ENCODE results near the gene PPP2R3B.
"Not testable (repeated sequence)": the region's sequence is repeated elsewhere in the genome, so short reads cannot be mapped to it uniquely, and the experiment has no call there.

The PPP2R3B gene

GRCh38 chrX:312621-313331 lies 73.9 kb downstream of the PPP2R3B start:
- DNase-seq (ENCODE audit: low spot score) = no peak
- TF ChIP-seq, protein P1, sequence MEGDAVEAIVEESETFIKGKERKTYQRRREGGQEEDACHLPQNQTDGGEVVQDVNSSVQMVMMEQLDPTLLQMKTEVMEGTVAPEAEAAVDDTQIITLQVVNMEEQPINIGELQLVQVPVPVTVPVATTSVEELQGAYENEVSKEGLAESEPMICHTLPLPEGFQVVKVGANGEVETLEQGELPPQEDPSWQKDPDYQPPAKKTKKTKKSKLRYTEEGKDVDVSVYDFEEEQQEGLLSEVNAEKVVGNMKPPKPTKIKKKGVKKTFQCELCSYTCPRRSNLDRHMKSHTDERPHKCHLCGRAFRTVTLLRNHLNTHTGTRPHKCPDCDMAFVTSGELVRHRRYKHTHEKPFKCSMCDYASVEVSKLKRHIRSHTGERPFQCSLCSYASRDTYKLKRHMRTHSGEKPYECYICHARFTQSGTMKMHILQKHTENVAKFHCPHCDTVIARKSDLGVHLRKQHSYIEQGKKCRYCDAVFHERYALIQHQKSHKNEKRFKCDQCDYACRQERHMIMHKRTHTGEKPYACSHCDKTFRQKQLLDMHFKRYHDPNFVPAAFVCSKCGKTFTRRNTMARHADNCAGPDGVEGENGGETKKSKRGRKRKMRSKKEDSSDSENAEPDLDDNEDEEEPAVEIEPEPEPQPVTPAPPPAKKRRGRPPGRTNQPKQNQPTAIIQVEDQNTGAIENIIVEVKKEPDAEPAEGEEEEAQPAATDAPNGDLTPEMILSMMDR (IDR thresholded peaks at IDR 0.05; ENCODE audit: extremely low read depth, missing control alignments) = no peak

DNA sequence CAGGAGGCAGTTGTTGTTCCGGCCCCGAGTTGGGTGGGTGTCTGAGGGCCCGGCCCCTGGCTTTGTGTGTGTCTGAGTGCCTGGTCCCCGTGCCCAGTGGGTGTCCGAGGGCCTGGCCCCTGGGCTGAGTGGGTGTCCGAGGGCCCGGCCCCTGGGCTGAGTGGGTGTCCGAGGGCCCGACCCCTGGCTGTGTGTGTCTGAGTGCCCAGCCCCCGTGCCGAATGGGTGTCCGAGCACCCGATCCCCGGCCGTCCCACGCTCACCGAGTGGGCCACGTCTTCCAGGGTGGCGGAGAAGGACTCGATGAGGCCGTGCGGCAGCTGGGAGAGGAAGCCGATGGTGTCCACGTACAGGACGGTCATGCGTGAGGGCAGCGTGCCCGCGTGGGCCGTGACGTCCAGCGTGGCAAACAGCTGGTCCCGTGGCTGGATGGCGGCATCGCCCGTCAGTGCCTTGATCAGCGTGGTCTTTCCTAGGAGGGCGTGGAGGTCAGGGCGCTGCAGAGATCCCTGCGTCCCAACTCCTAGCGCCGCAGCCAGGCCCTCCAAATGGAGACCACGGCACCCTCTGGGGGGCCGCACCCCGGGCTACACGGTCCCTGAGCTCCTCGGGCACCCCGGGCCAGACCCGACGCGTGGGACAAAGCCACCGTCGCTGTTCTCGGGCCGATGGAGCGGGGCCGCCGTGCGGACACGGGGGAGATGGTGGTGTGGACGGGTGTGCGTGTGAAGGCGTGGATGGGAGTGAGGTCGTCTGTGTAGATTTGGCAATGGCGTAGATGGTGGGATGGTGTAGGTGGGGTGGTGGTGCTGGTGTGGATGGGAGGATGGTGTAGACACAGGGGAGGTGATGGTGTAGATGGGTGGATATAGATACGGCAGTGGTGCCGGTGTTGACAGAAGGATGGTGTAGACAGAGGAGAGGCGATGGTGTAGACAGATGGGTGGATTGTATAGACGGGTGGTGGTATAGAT lies 75.3 kb downstream of the PPP2R3B start:
- TF ChIP-seq, protein P1 (IDR thresholded peaks at IDR 0.05; ENCODE audit: extremely low read depth, missing control alignments) = no peak
- DNase-seq (ENCODE audit: low spot score) = no peak

- no peak for DNase-seq (ENCODE audit: low spot score)
- TF ChIP-seq, protein P1 (IDR thresholded peaks at IDR 0.05; ENCODE audit: extremely low read depth, missing control alignments) = no peak
These were observed 76.0 kb downstream of the PPP2R3B start for GRCh38 chrX:310621-311155.

DNA sequence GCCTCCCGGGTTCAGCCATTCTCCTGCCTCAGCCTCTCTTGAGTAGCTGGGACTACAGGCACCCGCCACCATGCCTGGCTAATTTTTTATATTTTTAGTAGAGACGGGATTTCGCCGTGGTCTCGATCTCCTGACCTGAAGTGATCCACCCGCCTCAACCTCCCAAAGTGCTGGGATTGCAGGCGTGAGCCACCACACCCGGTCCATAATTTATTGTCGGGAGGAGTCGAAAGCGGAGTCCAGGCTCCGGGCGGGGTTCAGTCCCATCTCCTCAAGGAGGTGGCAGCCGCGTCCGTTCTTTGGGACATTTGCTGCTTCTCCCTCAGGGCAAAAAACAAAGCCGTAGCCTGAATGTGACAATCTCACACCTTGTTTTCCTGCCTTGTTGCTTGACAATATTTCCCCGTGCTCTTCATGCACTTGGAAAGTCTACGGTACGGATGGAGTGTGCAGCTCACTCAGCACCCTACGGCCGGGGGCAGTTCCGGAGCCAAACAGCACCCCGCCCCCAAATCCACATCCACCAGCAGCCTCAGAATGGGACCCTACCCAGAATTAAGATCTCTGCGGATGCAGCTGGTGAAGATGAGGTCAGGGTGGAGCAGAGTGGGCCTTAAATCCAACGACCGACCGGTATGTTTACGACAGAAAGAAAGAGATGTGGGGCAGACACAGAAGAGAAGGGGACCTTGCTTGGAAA lies 77.7 kb downstream of the PPP2R3B start:
- no peak for DNase-seq (ENCODE audit: low spot score)

DNA sequence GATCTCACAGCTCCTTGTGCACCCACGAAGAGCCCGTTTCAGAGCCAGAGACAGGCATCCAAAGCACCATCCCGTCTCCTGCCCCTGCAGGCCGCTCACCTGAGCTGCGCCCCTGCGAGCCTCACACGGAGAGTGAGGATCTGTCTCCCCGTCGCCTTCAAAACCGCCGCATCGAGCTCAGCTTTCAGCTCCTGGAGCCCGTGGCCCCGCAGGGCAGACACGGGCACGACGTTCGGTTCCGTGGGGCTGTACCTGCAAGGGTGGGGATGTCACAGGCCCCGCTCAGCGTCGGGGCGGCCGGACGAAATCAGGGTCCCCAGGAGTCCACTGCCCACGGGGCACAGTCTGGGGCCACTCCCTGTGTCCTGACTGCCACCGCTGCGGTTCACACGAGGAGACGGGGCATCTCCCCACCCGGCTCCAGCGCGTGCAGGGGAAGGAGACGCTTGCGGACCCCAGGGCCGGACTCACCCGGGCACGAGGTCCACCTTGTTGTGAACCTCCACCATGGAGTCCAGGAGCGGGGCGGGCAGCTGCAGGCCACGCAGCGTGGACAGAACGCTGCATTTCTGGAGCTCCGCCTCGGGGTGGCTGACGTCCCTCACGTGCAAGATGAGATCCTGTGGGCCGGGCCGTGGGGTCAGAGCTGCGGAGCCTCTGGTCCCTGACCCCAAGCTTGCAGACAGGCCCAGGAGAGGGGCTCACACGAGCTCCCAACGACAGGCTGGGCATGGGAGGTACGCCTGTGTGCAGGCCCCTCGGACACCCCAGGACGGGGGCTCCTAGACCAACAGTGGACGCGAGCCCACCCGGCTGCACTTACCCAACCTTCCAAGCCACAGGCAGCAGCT lies 79.2 kb downstream of the PPP2R3B start:
- TF ChIP-seq, protein P1 (IDR thresholded peaks at IDR 0.05; ENCODE audit: extremely low read depth, missing control alignments) = no peak
- no peak for DNase-seq (ENCODE audit: low spot score)

More for the DNA sequence above, 77.7 kb downstream of the PPP2R3B start:
- TF ChIP-seq, protein P1 (IDR thresholded peaks at IDR 0.05; ENCODE audit: extremely low read depth, missing control alignments) = no peak

GRCh38 chrX:306614-307251 lies 80.0 kb downstream of the PPP2R3B start:
- DNase-seq (ENCODE audit: low spot score) = not testable (repeated sequence)

DNA sequence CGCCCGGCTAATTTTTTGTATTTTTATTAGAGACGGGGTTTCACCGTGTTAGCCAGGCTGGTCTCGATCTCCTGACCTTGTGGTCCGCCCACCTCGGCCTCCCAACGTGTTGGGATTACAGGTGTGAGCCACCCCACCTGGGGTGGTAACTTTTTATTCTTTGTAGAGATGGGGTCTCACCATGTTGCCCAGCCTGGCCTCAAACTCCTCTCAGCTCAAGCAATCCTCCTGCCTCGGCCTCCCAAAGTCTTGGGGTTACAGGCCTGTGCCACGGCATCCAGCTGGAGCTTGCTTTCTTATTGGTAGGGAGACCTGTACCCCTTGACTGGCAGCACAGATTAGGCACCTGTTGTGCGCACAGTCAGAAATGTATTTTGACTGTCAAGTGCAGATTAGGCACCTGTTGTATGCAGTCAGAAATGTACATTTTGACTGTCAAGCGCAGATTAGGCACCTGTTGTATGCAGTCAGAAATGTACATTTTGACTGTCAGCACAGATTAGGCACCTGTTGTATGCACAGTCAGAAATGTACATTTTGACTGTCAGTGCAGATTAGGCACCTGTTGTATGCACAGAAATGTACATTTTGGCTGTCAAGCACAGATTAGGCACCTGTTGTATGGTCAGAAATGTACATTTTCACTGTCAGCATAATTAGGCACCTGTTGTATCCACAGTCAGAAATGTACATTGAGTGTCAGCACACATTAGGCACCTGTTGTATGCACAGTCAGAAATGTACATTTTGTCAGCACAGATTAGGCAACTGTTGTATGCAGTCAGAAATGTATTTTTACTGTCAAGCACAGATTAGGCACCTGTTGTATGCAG lies 80.7 kb downstream of the PPP2R3B start:
- DNase-seq (ENCODE audit: low spot score) = not testable (repeated sequence)
